Measurements from ENCODE around the gene STARD8.
"Not testable (repeated sequence)": the region's sequence is repeated elsewhere in the genome, so short reads cannot be mapped to it uniquely, and the experiment has no call there.

DNA sequence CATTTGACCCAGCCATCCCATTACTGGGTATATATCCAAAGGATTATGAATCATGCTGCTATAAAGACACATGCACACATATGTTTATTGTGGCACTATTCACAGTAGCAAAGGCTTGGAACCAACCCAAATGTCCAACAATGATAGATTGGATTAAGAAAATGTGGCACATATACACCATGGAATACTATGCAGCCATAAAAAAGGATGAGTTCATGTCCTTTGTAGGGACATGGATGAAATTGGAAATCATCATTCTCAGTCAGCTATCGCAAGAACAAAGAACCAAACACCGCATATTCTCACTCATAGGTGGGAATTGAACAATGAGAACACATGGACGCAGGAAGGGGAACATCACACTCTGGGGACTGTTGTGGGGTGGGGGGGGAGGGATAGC lies 94.4 kb downstream of the STARD8 start:
- TF ChIP-seq, protein P1, sequence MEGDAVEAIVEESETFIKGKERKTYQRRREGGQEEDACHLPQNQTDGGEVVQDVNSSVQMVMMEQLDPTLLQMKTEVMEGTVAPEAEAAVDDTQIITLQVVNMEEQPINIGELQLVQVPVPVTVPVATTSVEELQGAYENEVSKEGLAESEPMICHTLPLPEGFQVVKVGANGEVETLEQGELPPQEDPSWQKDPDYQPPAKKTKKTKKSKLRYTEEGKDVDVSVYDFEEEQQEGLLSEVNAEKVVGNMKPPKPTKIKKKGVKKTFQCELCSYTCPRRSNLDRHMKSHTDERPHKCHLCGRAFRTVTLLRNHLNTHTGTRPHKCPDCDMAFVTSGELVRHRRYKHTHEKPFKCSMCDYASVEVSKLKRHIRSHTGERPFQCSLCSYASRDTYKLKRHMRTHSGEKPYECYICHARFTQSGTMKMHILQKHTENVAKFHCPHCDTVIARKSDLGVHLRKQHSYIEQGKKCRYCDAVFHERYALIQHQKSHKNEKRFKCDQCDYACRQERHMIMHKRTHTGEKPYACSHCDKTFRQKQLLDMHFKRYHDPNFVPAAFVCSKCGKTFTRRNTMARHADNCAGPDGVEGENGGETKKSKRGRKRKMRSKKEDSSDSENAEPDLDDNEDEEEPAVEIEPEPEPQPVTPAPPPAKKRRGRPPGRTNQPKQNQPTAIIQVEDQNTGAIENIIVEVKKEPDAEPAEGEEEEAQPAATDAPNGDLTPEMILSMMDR (conservative IDR thresholded peaks at IDR 0.05) = not testable (repeated sequence)
- not testable (repeated sequence) for TF ChIP-seq ZFX (IDR thresholded peaks at IDR 0.05)
